Transverse colon (tissue), 4 donors: Measurements from ENCODE around the gene DOCK7.

Experiments used
- POLR2AphosphoS5 ChIP-seq, 3 donors: sonication (generic); formaldehyde crosslinking; IDR thresholded peaks; one replicate each; pipeline ENCODE4 v1.6.1; 2016; ENCODE audit warnings: antibody characterized with exemption in 3 of 3
- TF ChIP-seq, protein P1 (sequence below), 5 experiments: fragments of 200-600 bp in 3 of 5; fragments of 450-650 bp in 2 of 5; sonication (generic) in 3 of 5; IDR thresholded peaks; 1 replicate in 2 of 5; 2 replicates in 3 of 5; pipeline ENCODE4 v1.5.1; 2016 to 2017; ENCODE audit warnings: antibody characterized with exemption in 5 of 5, inconsistent platforms in 3 of 5, mild to moderate bottlenecking in 2 of 5, moderate library complexity in 1 of 5

DNA sequence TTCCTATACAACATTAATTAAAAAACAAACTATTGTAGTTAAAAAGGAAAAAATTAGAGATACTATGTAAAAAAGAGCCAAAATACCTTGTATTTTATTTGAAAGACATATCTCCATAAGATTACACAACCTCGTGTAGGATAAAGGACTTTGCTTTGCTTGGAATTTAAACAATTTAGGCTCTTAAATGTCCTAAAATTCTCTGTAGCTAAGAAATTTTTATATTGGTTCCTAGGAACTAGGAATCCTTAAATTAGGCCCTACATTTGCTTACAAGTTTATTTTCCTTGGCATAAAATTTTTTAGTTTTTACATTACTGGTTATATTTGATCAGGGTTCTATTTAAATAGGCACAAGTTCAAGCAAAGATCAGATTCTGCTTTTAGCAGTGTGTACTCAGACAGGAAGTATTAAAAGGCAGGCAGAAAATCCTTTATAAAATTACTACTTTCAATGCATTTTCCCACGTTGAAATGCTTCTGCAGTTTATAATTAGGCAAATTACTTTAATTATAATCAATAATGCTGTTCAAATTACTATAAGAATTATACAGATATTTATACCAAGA is 94.3 kb downstream of the DOCK7 start:
- no peak for TF ChIP-seq POLR2AphosphoS5 (IDR thresholded peaks at IDR 0.05)
- TF ChIP-seq, protein P1, sequence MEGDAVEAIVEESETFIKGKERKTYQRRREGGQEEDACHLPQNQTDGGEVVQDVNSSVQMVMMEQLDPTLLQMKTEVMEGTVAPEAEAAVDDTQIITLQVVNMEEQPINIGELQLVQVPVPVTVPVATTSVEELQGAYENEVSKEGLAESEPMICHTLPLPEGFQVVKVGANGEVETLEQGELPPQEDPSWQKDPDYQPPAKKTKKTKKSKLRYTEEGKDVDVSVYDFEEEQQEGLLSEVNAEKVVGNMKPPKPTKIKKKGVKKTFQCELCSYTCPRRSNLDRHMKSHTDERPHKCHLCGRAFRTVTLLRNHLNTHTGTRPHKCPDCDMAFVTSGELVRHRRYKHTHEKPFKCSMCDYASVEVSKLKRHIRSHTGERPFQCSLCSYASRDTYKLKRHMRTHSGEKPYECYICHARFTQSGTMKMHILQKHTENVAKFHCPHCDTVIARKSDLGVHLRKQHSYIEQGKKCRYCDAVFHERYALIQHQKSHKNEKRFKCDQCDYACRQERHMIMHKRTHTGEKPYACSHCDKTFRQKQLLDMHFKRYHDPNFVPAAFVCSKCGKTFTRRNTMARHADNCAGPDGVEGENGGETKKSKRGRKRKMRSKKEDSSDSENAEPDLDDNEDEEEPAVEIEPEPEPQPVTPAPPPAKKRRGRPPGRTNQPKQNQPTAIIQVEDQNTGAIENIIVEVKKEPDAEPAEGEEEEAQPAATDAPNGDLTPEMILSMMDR (IDR thresholded peaks at IDR 0.05), result no peak
